GM23338 (cell line): ENCODE data around the gene ZCCHC2.

Experiments used
- EZH2 ChIP-seq: fragments of 200-600 bp; sonication (generic); IDR thresholded peaks from one replicate; pipeline ENCODE4 v1.8.0; 2017; ENCODE audit warnings: antibody characterized with exemption, mild to moderate bottlenecking, low read depth; ENCODE audit not compliant: unreplicated experiment
- EZH2phosphoT487 ChIP-seq: fragments of 200-600 bp; sonication (generic); IDR thresholded peaks from one replicate; pipeline ENCODE4 v1.8.1; 2018; ENCODE audit warnings: antibody characterized with exemption; ENCODE audit not compliant: unreplicated experiment
- JUNB ChIP-seq: IDR thresholded peaks from one replicate; pipeline ENCODE4 v1.6.1; 2016; ENCODE audit warnings: antibody characterized with exemption; ENCODE audit not compliant: unreplicated experiment
- POLR2AphosphoS5 ChIP-seq: IDR thresholded peaks from 2 replicates; pipeline ENCODE4 v1.6.1; 2016; ENCODE audit warnings: antibody characterized with exemption, low read depth
- STAT1 ChIP-seq: IDR thresholded peaks from one replicate; pipeline ENCODE4 v1.6.1; 2016; ENCODE audit warnings: antibody characterized with exemption; ENCODE audit not compliant: unreplicated experiment
- ZNF331 ChIP-seq: fragments of 250-450 bp; sonication (Bioruptor Pico); IDR thresholded peaks from 2 replicates; pipeline ENCODE4 v1.5.0; 2020; ENCODE audit warnings: low read depth, mild to moderate bottlenecking, moderate library complexity
- TF ChIP-seq, protein P1 (sequence below), 2 experiments: fragments of 200-600 bp in 1 of 2; sonication (generic) in 1 of 2; conservative IDR thresholded peaks; 2 replicates each; pipeline versions ENCODE4 v1.5.1 to v1.6.1; 2016 to 2017; ENCODE audit warnings: antibody characterized with exemption in 2 of 2, low read depth in 2 of 2, mild to moderate bottlenecking in 2 of 2, moderate library complexity in 1 of 2
- TF ChIP-seq, protein P2 (sequence below): IDR thresholded peaks from one replicate; pipeline ENCODE4 v1.6.1; 2018; ENCODE audit warnings: antibody characterized with exemption; ENCODE audit not compliant: unreplicated experiment

DNA sequence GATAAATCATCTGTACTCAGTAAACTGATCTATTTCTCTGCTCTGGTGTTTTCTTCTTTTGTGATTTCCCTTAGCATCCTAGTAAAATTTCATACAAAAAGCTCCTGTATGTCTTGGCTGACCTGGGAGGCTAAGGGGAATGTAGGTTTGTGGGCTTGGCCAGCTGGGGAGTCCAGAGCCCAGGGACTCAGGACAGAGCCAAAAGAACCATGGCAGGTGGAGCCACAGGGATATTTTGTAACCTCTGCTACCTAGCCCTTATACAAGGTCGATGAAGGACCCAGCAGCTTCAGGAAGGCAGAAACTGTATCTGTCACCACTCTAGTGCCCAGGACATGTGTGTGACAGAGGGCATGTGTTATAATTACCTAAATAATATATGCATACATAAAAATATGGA, 22.7 kb upstream of the ZCCHC2 start:
- TF ChIP-seq, protein P1, sequence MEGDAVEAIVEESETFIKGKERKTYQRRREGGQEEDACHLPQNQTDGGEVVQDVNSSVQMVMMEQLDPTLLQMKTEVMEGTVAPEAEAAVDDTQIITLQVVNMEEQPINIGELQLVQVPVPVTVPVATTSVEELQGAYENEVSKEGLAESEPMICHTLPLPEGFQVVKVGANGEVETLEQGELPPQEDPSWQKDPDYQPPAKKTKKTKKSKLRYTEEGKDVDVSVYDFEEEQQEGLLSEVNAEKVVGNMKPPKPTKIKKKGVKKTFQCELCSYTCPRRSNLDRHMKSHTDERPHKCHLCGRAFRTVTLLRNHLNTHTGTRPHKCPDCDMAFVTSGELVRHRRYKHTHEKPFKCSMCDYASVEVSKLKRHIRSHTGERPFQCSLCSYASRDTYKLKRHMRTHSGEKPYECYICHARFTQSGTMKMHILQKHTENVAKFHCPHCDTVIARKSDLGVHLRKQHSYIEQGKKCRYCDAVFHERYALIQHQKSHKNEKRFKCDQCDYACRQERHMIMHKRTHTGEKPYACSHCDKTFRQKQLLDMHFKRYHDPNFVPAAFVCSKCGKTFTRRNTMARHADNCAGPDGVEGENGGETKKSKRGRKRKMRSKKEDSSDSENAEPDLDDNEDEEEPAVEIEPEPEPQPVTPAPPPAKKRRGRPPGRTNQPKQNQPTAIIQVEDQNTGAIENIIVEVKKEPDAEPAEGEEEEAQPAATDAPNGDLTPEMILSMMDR (conservative IDR thresholded peaks at IDR 0.05; ENCODE audit: low read depth in 2 of 2), result no peak
- TF ChIP-seq EZH2phosphoT487 (no peak), POLR2AphosphoS5 (no peak), JUNB (no peak), EZH2 (no peak), STAT1 (no peak), ZNF331 (CRISPR knock-in tag) (no peak)
- TF ChIP-seq, protein P2, sequence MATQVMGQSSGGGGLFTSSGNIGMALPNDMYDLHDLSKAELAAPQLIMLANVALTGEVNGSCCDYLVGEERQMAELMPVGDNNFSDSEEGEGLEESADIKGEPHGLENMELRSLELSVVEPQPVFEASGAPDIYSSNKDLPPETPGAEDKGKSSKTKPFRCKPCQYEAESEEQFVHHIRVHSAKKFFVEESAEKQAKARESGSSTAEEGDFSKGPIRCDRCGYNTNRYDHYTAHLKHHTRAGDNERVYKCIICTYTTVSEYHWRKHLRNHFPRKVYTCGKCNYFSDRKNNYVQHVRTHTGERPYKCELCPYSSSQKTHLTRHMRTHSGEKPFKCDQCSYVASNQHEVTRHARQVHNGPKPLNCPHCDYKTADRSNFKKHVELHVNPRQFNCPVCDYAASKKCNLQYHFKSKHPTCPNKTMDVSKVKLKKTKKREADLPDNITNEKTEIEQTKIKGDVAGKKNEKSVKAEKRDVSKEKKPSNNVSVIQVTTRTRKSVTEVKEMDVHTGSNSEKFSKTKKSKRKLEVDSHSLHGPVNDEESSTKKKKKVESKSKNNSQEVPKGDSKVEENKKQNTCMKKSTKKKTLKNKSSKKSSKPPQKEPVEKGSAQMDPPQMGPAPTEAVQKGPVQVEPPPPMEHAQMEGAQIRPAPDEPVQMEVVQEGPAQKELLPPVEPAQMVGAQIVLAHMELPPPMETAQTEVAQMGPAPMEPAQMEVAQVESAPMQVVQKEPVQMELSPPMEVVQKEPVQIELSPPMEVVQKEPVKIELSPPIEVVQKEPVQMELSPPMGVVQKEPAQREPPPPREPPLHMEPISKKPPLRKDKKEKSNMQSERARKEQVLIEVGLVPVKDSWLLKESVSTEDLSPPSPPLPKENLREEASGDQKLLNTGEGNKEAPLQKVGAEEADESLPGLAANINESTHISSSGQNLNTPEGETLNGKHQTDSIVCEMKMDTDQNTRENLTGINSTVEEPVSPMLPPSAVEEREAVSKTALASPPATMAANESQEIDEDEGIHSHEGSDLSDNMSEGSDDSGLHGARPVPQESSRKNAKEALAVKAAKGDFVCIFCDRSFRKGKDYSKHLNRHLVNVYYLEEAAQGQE, result no peak
